ENCODE results near the gene MED19. TPM values are rescaled to one million over a fixed set of nuclear protein-coding genes. Genes with fewer than 3 reads are reported as not detected.

Gene MED19
- total RNA-seq, 2 donors from 2014 or later, result 10.6 to 11.2 TPM

DNA sequence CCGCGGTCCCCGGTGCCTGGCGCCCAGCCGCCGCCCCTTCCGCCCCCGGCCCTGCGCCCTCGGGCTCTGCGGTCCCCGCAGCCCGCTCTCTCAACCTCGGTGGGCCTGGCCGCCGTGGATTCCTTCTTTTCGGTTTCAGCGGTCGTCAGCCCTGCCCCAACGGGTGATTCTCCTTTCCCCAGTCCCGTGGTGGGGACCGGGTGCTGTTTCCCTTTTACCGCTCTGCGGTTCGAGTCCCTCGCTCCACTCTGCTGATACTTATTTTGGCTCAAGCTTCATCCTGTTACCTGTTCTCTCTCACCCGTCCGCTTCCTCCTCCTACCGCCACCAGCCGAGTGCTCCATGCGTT lies 43.6 kb downstream of the MED19 start:
- Mint-ChIP-seq H3K36me3 (peaks cover 17 to 37% of the 10 kb centered on the region in 2 donors), H3K27ac (peak overlapping the region; percentile 98 to 100), H3K9me3 (peaks cover 0 to 5% of the 10 kb centered on the region in 2 donors)
- no peak for DNase-seq (ENCODE audit: low spot score in 2 of 2)
- ATAC-seq, result peak; percentile 2 to 13

DNA sequence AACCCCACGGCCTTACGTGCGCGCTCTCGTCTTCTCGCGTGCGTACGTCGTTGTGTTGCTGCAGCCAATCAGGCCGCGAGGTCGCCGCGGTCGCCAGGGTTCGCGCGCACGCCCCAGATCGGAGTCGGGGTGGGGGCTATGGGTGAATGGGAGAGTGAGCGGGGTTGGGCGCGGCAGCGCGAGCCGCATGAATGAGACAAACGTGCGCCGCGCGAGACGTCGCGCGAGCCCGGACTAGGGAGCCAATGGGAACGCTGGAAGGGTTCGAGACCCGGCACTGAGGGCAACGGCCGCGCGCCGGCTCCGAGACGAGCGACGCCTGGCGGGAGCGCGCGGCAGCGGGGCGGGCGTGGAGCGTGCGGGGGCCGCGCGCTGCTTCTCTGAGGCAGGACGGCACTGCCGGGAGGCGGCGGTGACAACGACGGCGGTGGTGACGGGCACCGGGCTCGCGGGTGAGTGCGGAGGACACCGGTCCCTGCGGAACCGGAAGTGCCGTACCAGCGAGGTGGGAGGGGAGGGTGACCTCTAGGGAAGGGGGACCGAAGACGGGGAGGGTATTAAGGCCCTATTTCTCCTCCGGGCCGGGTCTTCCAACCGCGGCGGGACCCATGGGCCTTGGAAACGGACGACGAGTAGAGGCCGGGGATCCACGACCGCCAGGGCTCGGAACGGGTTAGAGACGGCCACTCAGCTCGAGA lies 44.1 kb downstream of the MED19 start, which contains the start of gene ZDHHC5:
TSS of gene ZDHHC5 (plus strand) at position 379 of the 698 bp plus-strand sequence. CDS start 4,977 bp downstream, outside the sequence.
- peak within 1 kb of the TSS; percentile 98 to 100 for H3K27ac Mint-ChIP-seq
- peaks cover 0 to 1% of the 10 kb centered on the region in 2 donors for H3K9me3 Mint-ChIP-seq
- H3K36me3 Mint-ChIP-seq, result peaks cover 11 to 32% of the 10 kb centered on the region in 2 donors
- ATAC-seq (peak; percentile 89 to 91), DNase-seq (ENCODE audit: low spot score in 2 of 2) (peak; percentile 97 to 100)

DNA sequence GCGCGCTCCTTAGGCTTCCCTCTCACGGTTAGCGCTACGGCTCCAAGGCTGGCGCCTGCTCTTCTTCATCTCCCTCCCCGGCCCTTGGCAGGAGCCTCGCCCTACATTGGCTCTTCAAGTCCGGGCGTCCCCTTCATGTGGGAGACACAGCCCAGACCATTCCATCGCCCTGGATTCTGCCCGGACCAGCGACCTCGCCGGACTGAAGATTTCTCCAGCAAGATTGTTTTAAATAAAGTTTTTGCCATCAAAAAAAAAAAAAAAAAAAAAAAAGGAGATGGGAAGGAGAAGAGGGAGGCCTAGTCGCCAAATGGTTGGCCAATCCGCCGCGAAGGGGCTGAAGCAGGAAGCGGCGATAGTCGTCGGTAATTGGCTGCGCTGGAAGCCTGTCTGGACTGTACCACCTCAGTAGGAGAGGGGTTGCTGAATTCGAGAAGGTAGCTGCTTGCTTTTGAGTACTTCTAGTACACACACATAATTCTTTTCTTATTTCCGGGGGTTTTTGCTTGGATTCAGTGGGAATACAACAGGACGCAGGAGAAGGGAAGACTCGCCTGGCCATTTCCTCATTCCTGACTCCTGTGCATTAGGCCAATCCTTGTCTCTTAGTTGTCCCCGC lies 44.8 kb downstream of the MED19 start:
- DNase-seq (ENCODE audit: low spot score in 2 of 2), result peak; percentile 83 to 94
- ATAC-seq, result peak; percentile 68 to 70
- Mint-ChIP-seq H3K27ac (peak overlapping the region; percentile 98 to 100), H3K36me3 (peaks cover 16 to 25% of the 10 kb centered on the region in 2 donors), H3K9me3 (no peaks in the 10 kb centered on the region)

DNA sequence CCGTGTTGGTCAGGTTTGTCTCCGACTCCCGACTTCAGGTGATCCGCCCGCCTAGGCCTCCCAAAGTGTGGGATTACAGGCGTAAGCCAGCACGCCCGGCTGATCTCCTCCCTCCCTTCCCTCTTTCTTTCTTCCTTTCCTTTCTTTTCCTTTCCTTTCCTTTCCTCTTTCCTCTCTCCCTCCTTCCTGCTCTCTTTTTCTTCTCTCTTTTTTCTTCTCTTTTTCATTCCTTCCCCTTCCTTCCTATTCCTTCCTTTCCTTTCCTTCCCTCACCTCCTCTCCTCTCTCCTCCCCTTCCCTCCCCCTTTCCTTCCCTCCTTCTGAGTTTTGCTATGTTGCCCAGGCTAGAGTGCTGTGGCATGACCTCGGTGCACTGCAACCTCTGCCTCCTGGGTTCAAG lies 48.0 kb downstream of the MED19 start:
- ATAC-seq (no peak), DNase-seq (ENCODE audit: low spot score in 2 of 2) (no peak)
- Mint-ChIP-seq H3K27ac (peak overlapping the region in 1 of 2 donors; percentile 86), H3K36me3 (peaks cover 6 to 26% of the 10 kb centered on the region in 2 donors), H3K9me3 (no peaks in the 10 kb centered on the region)

DNA sequence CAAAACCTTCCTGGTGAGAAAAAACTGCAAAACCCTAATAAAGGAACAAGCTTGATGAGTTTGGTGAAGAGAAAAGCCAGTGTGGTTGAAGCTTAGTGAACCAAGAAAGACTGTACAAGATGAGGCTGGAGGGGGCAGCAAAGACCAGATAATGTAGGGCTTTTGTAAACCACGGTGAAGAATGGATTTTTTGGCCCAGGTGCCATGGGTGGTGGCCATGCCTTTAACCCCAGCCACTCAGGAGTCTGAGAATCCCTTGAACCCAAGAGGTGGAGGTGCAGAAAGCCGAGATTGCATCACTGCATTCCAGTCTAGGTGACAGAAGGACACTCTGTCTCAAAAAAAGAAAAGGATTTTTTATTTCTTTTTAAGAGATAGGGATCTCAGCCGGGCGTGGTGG lies 49.1 kb downstream of the MED19 start:
- H3K27ac Mint-ChIP-seq, result peak overlapping the region in 1 of 2 donors; percentile 19
- H3K36me3 Mint-ChIP-seq, result peaks cover 2 to 21% of the 10 kb centered on the region in 2 donors
- ATAC-seq, result no peak
- H3K9me3 Mint-ChIP-seq, result no peaks in the 10 kb centered on the region
- no peak for DNase-seq (ENCODE audit: low spot score in 2 of 2)

DNA sequence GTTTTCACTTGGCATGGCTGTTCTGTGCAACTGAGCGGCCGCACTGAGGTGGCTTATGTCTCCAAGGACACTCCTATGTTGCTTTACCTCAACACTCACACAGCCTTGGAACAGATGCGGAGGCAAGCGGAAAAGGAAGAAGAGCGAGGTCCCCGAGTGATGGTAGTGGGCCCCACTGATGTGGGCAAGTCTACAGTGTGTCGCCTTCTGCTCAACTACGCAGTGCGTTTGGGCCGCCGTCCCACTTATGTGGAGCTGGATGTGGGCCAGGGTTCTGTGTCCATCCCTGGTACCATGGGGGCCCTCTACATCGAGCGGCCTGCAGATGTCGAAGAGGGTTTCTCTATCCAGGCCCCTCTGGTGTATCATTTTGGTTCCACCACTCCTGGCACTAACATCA lies 52.3 kb downstream of the MED19 start:
- Mint-ChIP-seq H3K27ac (no peak overlapping the region), H3K36me3 (peaks cover 7 to 26% of the 10 kb centered on the region in 2 donors), H3K9me3 (no peaks in the 10 kb centered on the region)
- ATAC-seq, result no peak
- no peak for DNase-seq (ENCODE audit: low spot score in 2 of 2)

DNA sequence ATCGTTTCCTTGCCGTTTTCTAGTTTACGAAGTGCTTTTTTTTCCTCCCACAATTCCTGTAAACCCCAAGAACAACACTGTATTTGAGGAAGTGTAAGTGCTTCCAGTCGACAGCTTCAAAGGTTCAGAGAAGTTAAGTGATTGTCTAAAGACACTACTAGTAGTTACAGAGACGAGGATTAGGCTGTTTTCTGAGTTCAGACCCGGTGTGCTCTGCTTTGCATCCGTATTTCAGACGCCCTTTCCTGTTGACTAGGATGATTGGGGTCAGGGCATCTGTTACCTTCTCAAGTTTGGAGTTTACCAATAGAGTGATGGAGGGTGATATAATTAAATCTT lies 54.0 kb downstream of the MED19 start:
- peak overlapping the region; percentile 92 to 99 for H3K27ac Mint-ChIP-seq
- no peak for ATAC-seq
- peaks cover 7 to 26% of the 10 kb centered on the region in 2 donors for H3K36me3 Mint-ChIP-seq
- H3K9me3 Mint-ChIP-seq, result no peaks in the 10 kb centered on the region
- no peak for DNase-seq (ENCODE audit: low spot score in 2 of 2)

DNA sequence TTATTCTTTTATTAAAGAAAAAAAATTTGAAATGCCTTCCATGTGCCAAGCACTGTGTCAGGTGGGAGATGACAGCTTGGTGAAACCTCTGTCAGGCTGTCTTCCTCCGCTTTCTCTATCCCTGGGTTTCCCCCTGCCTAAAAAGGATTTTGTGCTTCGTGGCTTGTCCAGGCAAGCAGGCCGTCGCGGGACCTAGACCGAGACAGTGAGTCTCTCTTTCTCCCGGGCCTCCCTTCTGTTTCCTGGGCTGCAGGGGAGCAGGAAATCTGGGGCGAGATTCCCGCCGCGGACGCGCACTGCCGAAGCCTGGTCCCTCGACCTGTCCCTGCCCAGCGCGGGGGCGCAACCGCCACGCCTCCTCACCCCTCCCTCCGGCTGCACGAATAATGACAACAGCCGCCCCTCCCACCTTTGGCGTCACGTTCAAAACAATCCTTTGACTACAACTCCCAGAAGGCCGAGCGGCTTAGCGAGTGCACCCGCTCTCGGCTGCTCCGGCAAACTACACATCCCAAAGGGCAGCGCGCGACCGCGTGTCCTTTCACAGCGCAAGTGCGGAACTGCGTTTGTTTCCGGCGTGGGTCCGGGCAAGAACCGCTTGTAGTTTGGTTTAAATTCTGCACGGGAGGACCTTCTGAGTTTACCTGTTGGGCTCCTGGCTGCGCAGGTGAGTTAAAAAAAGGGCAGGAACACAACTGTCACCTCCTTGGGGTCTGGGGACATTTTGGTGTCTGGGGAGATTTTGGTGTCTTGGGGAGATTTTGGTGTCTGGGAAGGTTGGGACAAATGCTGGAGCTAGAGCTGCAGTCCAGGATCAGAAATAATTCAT lies 54.6 kb downstream of the MED19 start, which contains the start of gene CLP1:
TSS of gene CLP1 (plus strand) at position 569 of the 829 bp plus-strand sequence. CDS start 1,715 bp downstream, outside the sequence.
- peak; percentile 98 to 99 for ATAC-seq
- H3K36me3 Mint-ChIP-seq, result peaks cover 7 to 22% of the 10 kb centered on the region in 2 donors
- H3K9me3 Mint-ChIP-seq, result no peaks in the 10 kb centered on the region
- DNase-seq (ENCODE audit: low spot score in 2 of 2), result peak; percentile 98
- H3K27ac Mint-ChIP-seq, result peak within 1 kb of the TSS; percentile 92 to 99

DNA sequence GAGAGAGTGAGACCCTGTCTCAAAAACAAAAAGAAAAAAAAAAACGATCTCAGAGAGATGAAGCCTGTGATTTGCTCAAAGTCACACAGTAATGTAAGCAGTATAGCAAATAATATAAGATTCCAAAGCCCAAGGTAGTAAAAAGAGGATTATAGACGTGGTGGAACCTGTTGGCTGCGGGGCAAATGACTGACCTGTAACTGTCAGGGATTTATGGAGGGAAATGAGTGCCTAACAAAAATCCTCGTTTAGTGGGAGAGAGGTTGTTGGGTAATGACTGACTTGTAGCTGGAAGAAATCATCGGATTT lies 55.2 kb downstream of the MED19 start:
- DNase-seq (ENCODE audit: low spot score in 2 of 2) (no peak), ATAC-seq (no peak)

More for the DNA sequence above, 55.2 kb downstream of the MED19 start:
- Mint-ChIP-seq H3K36me3 (peaks cover 7 to 19% of the 10 kb centered on the region in 2 donors), H3K27ac (peak overlapping the region; percentile 87 to 92), H3K9me3 (no peaks in the 10 kb centered on the region)

Other genes starting within 250 kb of the MED19 start
- gene SLC43A1, start 196.5 kb downstream of the MED19 start, total RNA-seq, result 10 to 100 TPM; 11.4 to 26.0 TPM
- 10 to 100 TPM; 86.8 to 90.1 TPM for gene TIMM10, start 181.5 kb downstream of the MED19 start, total RNA-seq
- gene SMTNL1, start 174.6 kb downstream of the MED19 start, total RNA-seq, result not detected
- 100 to 1,000 TPM; 122 to 188 TPM for gene UBE2L6, start 144.5 kb downstream of the MED19 start, total RNA-seq
- 1 to 10 TPM in 1 of 2 donors, not detected in 1; 1.6 TPM for gene SERPING1, start 114.5 kb downstream of the MED19 start, total RNA-seq
- gene YPEL4, start 62.3 kb downstream of the MED19 start, total RNA-seq, result 1 to 10 TPM in 1 of 2 donors, not detected in 1; 1.4 TPM
- 10 to 100 TPM; 15.5 to 23.5 TPM for gene CLP1, start 54.5 kb downstream of the MED19 start, total RNA-seq
- gene ZDHHC5, start 44.1 kb downstream of the MED19 start, total RNA-seq, result 10 to 100 TPM; 49.5 to 59.6 TPM
- gene TMX2, start 378 bp upstream of the MED19 start, total RNA-seq, result 10 to 100 TPM; 51.1 to 52.7 TPM
- gene SELENOH, start 29.3 kb upstream of the MED19 start, total RNA-seq, result 100 to 1,000 TPM; 156 to 237 TPM
- gene BTBD18, start 39.6 kb upstream of the MED19 start, total RNA-seq, result not detected
- gene CTNND1, start 49.6 kb upstream of the MED19 start, total RNA-seq, result 10 to 100 TPM; 10.4 to 19.7 TPM